H9 (cell line): ENCODE data around the gene OR6B2. TPM values are rescaled to one million over a fixed set of nuclear protein-coding genes. Genes with fewer than 3 reads are reported as not detected.

ENCODE experiments used
- DNase-seq: peaks from one replicate; pipeline ENCODE4 v3.0.0-alpha.2; 2017
- H2AFZ ChIP-seq: one replicate; pipeline ENCODE4 v1.6.1; 2013; ENCODE audit warnings: mild to moderate bottlenecking, low read length, control low read depth, moderate library complexity
- H2AK5ac ChIP-seq: 2 replicates; pipeline ENCODE4 v1.6.1; 2013; ENCODE audit warnings: low read length, control low read depth, mixed read lengths; ENCODE audit not compliant: insufficient read length
- H2BK120ac ChIP-seq: one replicate; pipeline ENCODE4 v1.6.1; 2013; ENCODE audit warnings: low read depth, mild to moderate bottlenecking, low read length, control low read depth, inconsistent platforms; ENCODE audit not compliant: poor library complexity, severe bottlenecking
- H2BK12ac ChIP-seq: 2 replicates; pipeline ENCODE4 v1.6.1; 2013; ENCODE audit warnings: low read length, control low read depth, mixed read lengths, low read depth; ENCODE audit not compliant: insufficient read length
- H2BK15ac ChIP-seq: 2 replicates; pipeline ENCODE4 v1.6.1; 2013; ENCODE audit warnings: low read depth, low read length, control low read depth
- H2BK20ac ChIP-seq: one replicate; pipeline ENCODE4 v1.6.1; 2013; ENCODE audit warnings: low read depth, mild to moderate bottlenecking, low read length, control low read depth, inconsistent platforms; ENCODE audit not compliant: poor library complexity, severe bottlenecking
- H2BK5ac ChIP-seq: 2 replicates; pipeline ENCODE4 v1.6.1; 2013; ENCODE audit warnings: low read length, control low read depth, mixed read lengths; ENCODE audit not compliant: insufficient read length
- H3K14ac ChIP-seq: 2 replicates; pipeline ENCODE4 v1.6.1; 2013; ENCODE audit warnings: low read length, control low read depth; ENCODE audit not compliant: insufficient read depth
- H3K18ac ChIP-seq: 2 replicates; pipeline ENCODE4 v1.6.1; 2013; ENCODE audit warnings: low read depth, mild to moderate bottlenecking, mixed read lengths, low read length, control low read depth; ENCODE audit not compliant: insufficient read length
- H3K23ac ChIP-seq: 2 replicates; pipeline ENCODE4 v1.6.1; 2013; ENCODE audit warnings: low read length, control low read depth, mixed read lengths, low read depth; ENCODE audit not compliant: insufficient read length
- H3K23me2 ChIP-seq: 2 replicates; pipeline ENCODE4 v1.6.1; 2013; ENCODE audit warnings: low read depth, mild to moderate bottlenecking, mixed read lengths, low read length, control low read depth; ENCODE audit not compliant: insufficient read length, poor library complexity, severe bottlenecking
- H3K27ac ChIP-seq: 2 replicates; pipeline ENCODE4 v1.5.1; 2013; ENCODE audit warnings: low read length, control low read depth, mixed read lengths, low read depth; ENCODE audit not compliant: insufficient read length
- H3K27me3 ChIP-seq: 2 replicates; pipeline ENCODE4 v1.6.1; 2013; ENCODE audit warnings: low read length, control low read depth, inconsistent platforms; ENCODE audit not compliant: insufficient read depth
- H3K4ac ChIP-seq: 2 replicates; pipeline ENCODE4 v1.6.1; 2013; ENCODE audit warnings: low read depth, mild to moderate bottlenecking, control low read depth, inconsistent platforms, low read length, moderate library complexity
- H3K4me1 ChIP-seq: 2 replicates; pipeline ENCODE4 v1.6.1; 2013; ENCODE audit warnings: low read length, control low read depth, inconsistent platforms; ENCODE audit not compliant: insufficient read depth
- H3K4me2 ChIP-seq: 2 replicates; pipeline ENCODE4 v1.6.1; 2013; ENCODE audit warnings: low read length, control low read depth, mixed read lengths; ENCODE audit not compliant: insufficient read length, insufficient read depth
- H3K56ac ChIP-seq: 2 replicates; pipeline ENCODE4 v1.6.1; 2013; ENCODE audit warnings: low read depth, mild to moderate bottlenecking, mixed read lengths, low read length, control low read depth; ENCODE audit not compliant: insufficient read length
- H3K79me1 ChIP-seq: 2 replicates; pipeline ENCODE4 v1.6.1; 2013; ENCODE audit warnings: low read depth, mild to moderate bottlenecking, moderate library complexity, low read length, control low read depth, inconsistent platforms; ENCODE audit not compliant: insufficient read depth, poor library complexity, severe bottlenecking
- H3K79me2 ChIP-seq: 2 replicates; pipeline ENCODE4 v1.6.1; 2013; ENCODE audit warnings: low read length, control low read depth, inconsistent platforms; ENCODE audit not compliant: insufficient read depth
- H3K9ac ChIP-seq: 2 replicates; pipeline ENCODE4 v1.6.1; 2013; ENCODE audit warnings: low read length, control low read depth, mixed read lengths; ENCODE audit not compliant: insufficient read length; ENCODE audit errors: extremely low read depth
- H3K9me3 ChIP-seq: one replicate; pipeline ENCODE4 v1.6.1; 2013; ENCODE audit warnings: low read depth, low read length, inconsistent platforms; ENCODE audit not compliant: control insufficient read depth
- H3T11ph ChIP-seq: one replicate; pipeline ENCODE4 v1.6.1; 2013; ENCODE audit warnings: mild to moderate bottlenecking, low read length, control low read depth, inconsistent platforms
- H4K20me1 ChIP-seq: one replicate; pipeline ENCODE4 v1.6.1; 2013; ENCODE audit not compliant: control insufficient read depth, insufficient read length, insufficient read depth
- H4K5ac ChIP-seq: 2 replicates; pipeline ENCODE4 v1.6.1; 2013; ENCODE audit warnings: low read depth, mild to moderate bottlenecking, mixed read lengths, low read length, control low read depth; ENCODE audit not compliant: insufficient read length
- H4K8ac ChIP-seq: replicated peaks from 2 replicates; pipeline ENCODE4 v1.6.1; 2013; ENCODE audit warnings: low read length, control low read depth, mixed read lengths, low read depth; ENCODE audit not compliant: insufficient read length
- H4K91ac ChIP-seq: 2 replicates; pipeline ENCODE4 v1.6.1; 2013; ENCODE audit warnings: low read depth, mild to moderate bottlenecking, moderate library complexity, mixed read lengths, low read length, control low read depth; ENCODE audit not compliant: insufficient read length
- H3K27ac Mint-ChIP-seq, 3 experiments: 2 replicates in 2 of 3; 3 replicates in 1 of 3; pipeline ENCODE4 v1.8.0; 2020 to 2021; ENCODE audit warnings: mixed read lengths in 3 of 3, mild to moderate bottlenecking in 1 of 3, moderate library complexity in 1 of 3
- H3K27me3 Mint-ChIP-seq: 2 replicates; pipeline ENCODE4 v1.8.0; 2021; ENCODE audit warnings: low read depth, mild to moderate bottlenecking, moderate library complexity, mixed read lengths
- H3K36me3 Mint-ChIP-seq, 3 experiments: 2 replicates in 2 of 3; 3 replicates in 1 of 3; pipeline ENCODE4 v1.8.0; 2020 to 2021; ENCODE audit warnings: low read depth in 3 of 3, mixed read lengths in 3 of 3; ENCODE audit not compliant: insufficient read depth in 1 of 3
- H3K4me1 Mint-ChIP-seq, 2 experiments: 2 replicates each; pipeline ENCODE4 v1.8.0; 2020; ENCODE audit warnings: mixed read lengths in 2 of 2
- H3K4me3 Mint-ChIP-seq, 2 experiments: 2 replicates in 1 of 2; 3 replicates in 1 of 2; pipeline ENCODE4 v1.8.0; 2020 to 2021; ENCODE audit warnings: mild to moderate bottlenecking in 2 of 2, mixed read lengths in 2 of 2, moderate library complexity in 1 of 2
- H3K9me3 Mint-ChIP-seq, 2 experiments: 2 replicates in 1 of 2; 3 replicates in 1 of 2; pipeline ENCODE4 v1.8.0; 2020; ENCODE audit warnings: mild to moderate bottlenecking in 2 of 2, mixed read lengths in 2 of 2, moderate library complexity in 1 of 2
- CTCF ChIP-seq: fragments of 200-600 bp; sonication (generic); conservative IDR thresholded peaks from 3 replicates; pipeline ENCODE4 v1.8.0; 2021; ENCODE audit warnings: antibody characterized with exemption, mild to moderate bottlenecking
- whole genome bisulfite sequencing: extraction: QIAGEN DNeasy Blood & Tissue Kit; methylation state at CpG from one replicate; pipeline ENCODE4 v1.1.7; 2013; ENCODE audit warnings: missing lambda C conversion rate, low lambda C conversion rate, mixed read lengths; ENCODE audit not compliant: insufficient read length; ENCODE audit errors: extremely low coverage; 5-methylcytosine and 5-hydroxymethylcytosine counted together
- total RNA-seq: library from RNA; stranded (reverse); gene quantifications from 2 replicates; pipeline ENCODE4 v1.2.1, GENCODE V29; 2021

OR6B2 gene
- total RNA-seq, 1 experiment from 2014 or later: not detected

- no peak overlapping the region for H3K18ac ChIP-seq
- WGBS: no CpG with 5 or more reads among the region's 11 CpGs
- no peaks in the 10 kb centered on the region for H3K9me3 ChIP-seq
These were observed 26.4 kb upstream of the OR6B2 start for GRCh38 chr2:240056678-240057077.

More at GRCh38 chr2:240056678-240057077, 26.4 kb upstream of the OR6B2 start:
- Histone ChIP-seq H2BK120ac (no peak overlapping the region), H2BK15ac (no peak overlapping the region), H2AFZ (no peak overlapping the region), H3K4me1 (no peaks in the 10 kb centered on the region), H3K9ac (no peak overlapping the region), H4K91ac (no peak overlapping the region), H3K23ac (no peak overlapping the region), H4K20me1 (no peaks in the 10 kb centered on the region), H2BK5ac (no peak overlapping the region), H3K79me1 (no peaks in the 10 kb centered on the region), H3K23me2 (no peaks in the 10 kb centered on the region), H3K27ac (no peak overlapping the region), H2BK12ac (no peak overlapping the region), H3K4me2 (no peak overlapping the region), H3K4ac (no peak overlapping the region), H3K14ac (no peak overlapping the region), H3K79me2 (no peaks in the 10 kb centered on the region), H3K27me3 (peaks cover 2% of the 10 kb centered on the region; the same call in 1 of the 2 replicates), H4K8ac (no peak overlapping the region), H3K56ac (no peak overlapping the region), H2AK5ac (no peak overlapping the region), H2BK20ac (no peak overlapping the region), H3T11ph (no peak overlapping the region), H4K5ac (no peak overlapping the region)
- DNase-seq: no peak
- Mint-ChIP-seq H3K4me1 (peaks cover 0 to 2% of the 10 kb centered on the region in 2 experiments; a peak in 2 of 4 replicates), H3K36me3 (no peaks in the 10 kb centered on the region), H3K9me3 (no peaks in the 10 kb centered on the region), H3K27ac (no peak overlapping the region), H3K27me3 (peaks cover 46% of the 10 kb centered on the region), H3K4me3 (no peak overlapping the region)
- no peak for TF ChIP-seq CTCF
